Measurements from ENCODE around the gene CSN2.

The CSN2 gene, protein sequence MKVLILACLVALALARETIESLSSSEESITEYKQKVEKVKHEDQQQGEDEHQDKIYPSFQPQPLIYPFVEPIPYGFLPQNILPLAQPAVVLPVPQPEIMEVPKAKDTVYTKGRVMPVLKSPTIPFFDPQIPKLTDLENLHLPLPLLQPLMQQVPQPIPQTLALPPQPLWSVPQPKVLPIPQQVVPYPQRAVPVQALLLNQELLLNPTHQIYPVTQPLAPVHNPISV

DNA sequence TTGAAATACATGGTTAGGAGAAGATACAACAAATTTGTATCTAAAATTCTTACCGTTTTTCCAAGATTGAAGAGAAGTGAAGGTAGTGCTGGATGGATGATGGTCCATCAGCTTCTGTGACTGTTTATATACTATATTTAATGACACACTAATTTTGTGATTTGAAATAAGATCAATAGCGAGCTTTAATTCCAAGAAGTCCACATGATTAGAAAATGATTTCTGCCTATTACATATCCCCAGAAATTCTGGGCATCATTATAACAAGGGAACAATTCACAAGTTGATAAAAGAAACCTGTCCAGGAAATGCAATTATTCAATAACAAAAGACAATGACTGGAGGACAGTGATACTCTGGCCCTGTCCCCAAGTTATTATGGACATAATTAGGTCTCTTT is at the start of gene CSN2:
Gene CSN2, minus strand, starts transcription at position 101 of the 400 bp plus-strand sequence. CDS start 4,733 bp downstream, outside the sequence.
- no peak for DNase-seq (ENCODE audit: low read depth)
- H3K4me3 ChIP-seq (ENCODE audit: control insufficient read depth, low read depth, low read length) = no peak within 1 kb of the TSS
- TF ChIP-seq, protein P1, sequence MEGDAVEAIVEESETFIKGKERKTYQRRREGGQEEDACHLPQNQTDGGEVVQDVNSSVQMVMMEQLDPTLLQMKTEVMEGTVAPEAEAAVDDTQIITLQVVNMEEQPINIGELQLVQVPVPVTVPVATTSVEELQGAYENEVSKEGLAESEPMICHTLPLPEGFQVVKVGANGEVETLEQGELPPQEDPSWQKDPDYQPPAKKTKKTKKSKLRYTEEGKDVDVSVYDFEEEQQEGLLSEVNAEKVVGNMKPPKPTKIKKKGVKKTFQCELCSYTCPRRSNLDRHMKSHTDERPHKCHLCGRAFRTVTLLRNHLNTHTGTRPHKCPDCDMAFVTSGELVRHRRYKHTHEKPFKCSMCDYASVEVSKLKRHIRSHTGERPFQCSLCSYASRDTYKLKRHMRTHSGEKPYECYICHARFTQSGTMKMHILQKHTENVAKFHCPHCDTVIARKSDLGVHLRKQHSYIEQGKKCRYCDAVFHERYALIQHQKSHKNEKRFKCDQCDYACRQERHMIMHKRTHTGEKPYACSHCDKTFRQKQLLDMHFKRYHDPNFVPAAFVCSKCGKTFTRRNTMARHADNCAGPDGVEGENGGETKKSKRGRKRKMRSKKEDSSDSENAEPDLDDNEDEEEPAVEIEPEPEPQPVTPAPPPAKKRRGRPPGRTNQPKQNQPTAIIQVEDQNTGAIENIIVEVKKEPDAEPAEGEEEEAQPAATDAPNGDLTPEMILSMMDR (conservative IDR thresholded peaks at IDR 0.05; ENCODE audit: control insufficient read depth, insufficient read depth, low read depth, low read length) = no peak

DNA sequence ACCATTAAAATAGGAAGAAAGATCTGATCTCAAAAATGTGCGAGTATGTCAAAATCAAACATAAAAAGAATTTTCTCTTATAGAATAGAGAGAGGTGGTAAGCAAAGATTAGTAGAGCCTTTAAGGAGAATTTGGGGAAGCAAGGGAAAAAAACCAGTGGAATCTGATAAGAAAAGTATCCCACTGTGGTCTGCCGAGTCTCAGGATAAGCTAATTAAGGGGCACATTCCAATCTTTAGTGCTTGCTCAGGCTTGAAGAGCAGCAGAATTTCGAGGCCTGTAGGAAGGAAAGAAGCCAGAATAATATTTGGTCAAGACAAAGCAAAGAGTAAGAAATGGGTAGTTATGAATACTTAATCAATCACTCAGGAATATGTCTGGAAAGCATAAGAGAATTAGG is 43.2 kb upstream of the CSN2 start:
- no peak for DNase-seq (ENCODE audit: low read depth)
- TF ChIP-seq, protein P1 (conservative IDR thresholded peaks at IDR 0.05; ENCODE audit: control insufficient read depth, insufficient read depth, low read depth, low read length) = no peak
- H3K4me3 ChIP-seq (ENCODE audit: control insufficient read depth, low read depth, low read length) = no peak overlapping the region

DNA sequence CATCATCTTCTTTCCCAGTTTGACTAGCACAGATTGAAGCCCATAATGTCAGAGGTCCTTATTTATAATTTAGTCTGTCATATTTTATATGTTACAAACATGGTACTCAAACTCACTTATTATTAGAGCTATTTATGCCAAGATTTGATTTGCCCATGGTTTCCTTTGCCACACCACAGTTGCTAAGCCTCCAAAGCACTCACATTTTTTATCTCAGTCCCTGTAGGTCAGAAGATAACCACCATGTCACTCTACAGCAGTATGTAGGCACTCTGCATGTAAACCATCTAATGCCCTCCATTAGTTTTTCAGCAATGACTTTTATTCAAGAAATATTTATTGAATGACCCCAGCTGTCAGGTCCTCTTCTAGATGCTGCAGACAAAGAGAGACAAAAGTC is 37.0 kb upstream of the CSN2 start:
- no peak for DNase-seq (ENCODE audit: low read depth)
- H3K4me3 ChIP-seq (ENCODE audit: control insufficient read depth, low read depth, low read length) = no peak overlapping the region
- TF ChIP-seq, protein P1 (conservative IDR thresholded peaks at IDR 0.05; ENCODE audit: control insufficient read depth, insufficient read depth, low read depth, low read length) = no peak

DNA sequence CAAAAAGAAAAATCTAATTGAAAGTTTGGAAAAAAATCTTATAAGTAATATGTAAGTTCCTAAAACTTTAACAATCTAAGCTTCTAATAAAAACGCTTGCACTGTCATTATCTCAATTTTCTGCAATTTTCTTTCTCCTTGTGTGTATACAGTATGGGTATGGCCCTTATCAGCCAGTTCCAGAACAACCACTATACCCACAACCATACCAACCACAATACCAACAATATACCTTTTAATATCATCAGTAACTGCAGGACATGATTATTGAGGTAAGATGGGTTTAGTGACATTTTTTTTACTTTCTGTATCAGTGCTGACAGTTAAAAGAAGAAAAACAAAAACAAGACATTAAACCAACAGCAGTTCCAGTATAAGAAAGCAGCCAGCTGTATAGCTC is 35.2 kb upstream of the CSN2 start:
- H3K4me3 ChIP-seq (ENCODE audit: control insufficient read depth, low read depth, low read length) = no peak overlapping the region
- TF ChIP-seq, protein P1 (conservative IDR thresholded peaks at IDR 0.05; ENCODE audit: control insufficient read depth, insufficient read depth, low read depth, low read length) = no peak
- no peak for DNase-seq (ENCODE audit: low read depth)

DNA sequence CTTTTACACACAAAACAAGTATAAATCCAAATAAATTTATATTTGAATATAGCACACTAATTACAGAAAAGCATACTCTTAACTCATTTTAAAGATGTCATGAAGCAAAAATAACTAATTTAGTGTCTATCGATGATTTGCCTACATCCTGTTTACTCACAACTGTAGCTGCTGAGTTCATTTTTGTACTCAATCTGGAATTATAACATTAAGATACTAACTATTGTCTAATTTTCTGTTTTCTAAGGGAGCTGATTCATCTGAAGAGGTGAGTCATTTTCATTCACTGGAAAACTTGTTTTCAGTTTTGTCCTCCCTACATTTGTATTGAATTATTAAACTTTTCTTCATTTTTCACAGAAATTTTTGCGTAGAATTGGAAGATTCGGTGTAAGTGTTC is 33.9 kb upstream of the CSN2 start:
- TF ChIP-seq, protein P1 (conservative IDR thresholded peaks at IDR 0.05; ENCODE audit: control insufficient read depth, insufficient read depth, low read depth, low read length) = no peak
- no peak overlapping the region for H3K4me3 ChIP-seq (ENCODE audit: control insufficient read depth, low read depth, low read length)
- peak; percentile 44 for DNase-seq (ENCODE audit: low read depth)

DNA sequence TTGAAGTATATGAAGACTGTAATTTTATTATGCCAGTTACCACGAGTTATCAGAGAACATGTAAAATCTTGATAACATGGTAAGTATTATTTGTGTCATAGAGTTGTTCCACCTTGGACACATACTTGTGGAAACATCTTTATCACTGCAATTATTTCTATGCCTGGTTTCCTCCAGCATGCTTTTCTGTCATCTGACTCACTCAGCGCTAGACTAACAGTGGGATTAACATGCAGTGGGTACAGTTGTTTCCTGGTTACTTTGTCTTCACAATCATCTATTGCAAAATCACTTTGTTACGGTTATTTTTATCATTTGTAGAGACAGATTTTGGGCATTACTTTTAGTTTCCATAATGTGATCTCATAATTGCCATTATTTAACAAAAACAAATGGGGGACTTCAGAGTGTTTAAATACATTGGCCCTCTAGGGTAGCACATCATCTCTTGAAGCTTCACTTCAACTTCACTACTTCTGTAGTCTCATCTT is 30.0 kb upstream of the CSN2 start, which contains the start of gene STATH:
Gene STATH, plus strand, starts transcription at position 441 of the 491 bp plus-strand sequence. CDS start 2,472 bp downstream, outside the sequence.
- peak; percentile 2 for DNase-seq (ENCODE audit: low read depth)
- TF ChIP-seq, protein P1 (conservative IDR thresholded peaks at IDR 0.05; ENCODE audit: control insufficient read depth, insufficient read depth, low read depth, low read length) = no peak
- H3K4me3 ChIP-seq (ENCODE audit: control insufficient read depth, low read depth, low read length) = no peak within 1 kb of the TSS
